HG03469 (cell line): ENCODE measurements around the gene SLC38A10.

Experiments used
- ATAC-seq: cut with Tn5 transposase; IDR thresholded peaks from one replicate; pipeline ENCODE4 v1.9.1; 2021; ENCODE audit warnings: mild to moderate bottlenecking, moderate library complexity, moderate number of reproducible peaks; ENCODE audit not compliant: unreplicated experiment

SLC38A10 gene

DNA sequence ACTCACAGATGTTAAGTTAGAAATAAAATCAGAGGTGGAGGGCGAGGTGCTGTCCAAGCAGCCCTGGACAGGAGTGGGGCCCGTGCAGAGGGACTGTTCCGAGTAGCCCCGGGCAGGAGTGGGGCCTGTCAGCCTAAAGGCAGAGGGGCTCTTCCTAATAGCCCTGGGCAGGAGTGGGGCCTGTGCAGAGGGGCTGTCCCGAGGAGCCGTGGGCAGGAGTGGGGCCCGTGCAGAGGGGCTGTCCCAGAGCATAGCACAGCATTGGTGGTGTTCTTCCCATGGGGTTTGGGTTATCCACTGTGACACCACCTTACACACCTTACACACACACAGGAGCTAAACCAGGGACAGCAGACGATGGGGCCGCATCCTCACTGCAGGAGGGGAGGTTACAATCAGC is 82.7 kb downstream of the SLC38A10 start:
- ATAC-seq = no peak

GRCh38 chr17:81210868-81211267 is 84.2 kb downstream of the SLC38A10 start:
- no peak for ATAC-seq

GRCh38 chr17:81210466-81210865 is 84.6 kb downstream of the SLC38A10 start:
- ATAC-seq = no peak

DNA sequence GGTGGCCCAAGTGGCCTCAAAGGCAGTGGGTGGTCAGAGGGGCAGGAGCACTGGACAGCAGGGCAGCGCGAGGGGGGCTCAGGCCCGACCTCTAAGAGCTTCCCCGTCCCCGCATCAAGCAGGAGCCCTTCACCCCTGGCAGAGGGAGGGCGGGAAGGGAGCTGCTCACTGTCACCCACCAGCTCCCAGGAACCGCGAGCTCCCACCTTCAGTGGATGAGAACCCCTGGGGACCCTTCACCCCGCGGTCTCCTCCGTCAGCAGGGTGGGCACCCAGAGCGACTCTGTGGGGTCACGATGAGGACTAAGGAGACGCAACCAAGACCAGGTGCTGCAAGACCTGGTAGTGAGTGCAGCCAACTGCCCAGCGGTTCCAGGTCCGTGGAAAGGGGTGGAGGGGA is 86.0 kb downstream of the SLC38A10 start:
- ATAC-seq = no peak

GRCh38 chr17:81208651-81209050 is 86.5 kb downstream of the SLC38A10 start:
- no peak for ATAC-seq

DNA sequence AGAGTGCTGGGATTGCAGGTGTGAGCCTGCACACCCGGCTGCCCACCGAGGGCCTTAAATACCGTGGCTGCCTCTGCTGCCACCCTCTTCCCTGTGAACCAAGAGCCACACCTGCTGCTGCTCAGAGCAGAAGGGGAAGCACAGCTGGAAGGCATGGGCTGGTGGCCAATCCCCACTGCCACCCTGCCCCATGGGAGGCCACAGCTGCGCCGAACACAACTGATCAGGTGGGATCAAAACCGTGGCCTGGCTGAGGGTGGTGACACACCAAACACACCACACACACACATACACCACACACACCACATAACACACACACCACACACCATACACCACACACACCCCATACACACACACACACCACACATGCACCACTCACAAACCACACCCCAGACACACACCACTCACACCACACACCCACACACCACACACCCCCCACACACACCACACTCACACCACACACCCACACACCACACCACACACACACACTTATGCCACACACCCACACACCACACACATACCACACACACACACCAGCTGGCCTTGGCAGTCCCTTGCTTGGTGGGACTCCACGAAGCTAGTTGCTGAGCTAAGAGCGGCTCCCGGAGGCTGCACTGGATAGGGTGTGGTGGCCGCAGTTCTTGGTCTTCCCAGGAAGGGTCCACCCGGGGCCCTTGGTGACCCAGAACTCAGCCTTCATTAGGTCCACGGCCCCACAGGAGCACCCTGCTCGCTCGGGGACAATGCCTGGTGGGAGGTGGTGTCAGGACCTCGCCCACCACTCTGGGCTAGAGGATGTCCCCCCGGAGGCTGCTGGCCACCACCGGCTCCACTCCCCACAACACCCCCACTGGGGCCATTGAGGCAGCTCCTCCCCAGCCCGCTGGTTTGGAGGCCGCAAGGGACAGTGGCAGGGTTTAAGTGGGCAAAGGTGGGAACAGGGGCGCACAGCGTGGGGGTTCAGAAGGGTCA is 87.2 kb downstream of the SLC38A10 start:
- ATAC-seq = no peak

- ATAC-seq = no peak
Measured at GRCh38 chr17:81206657-81207056, 88.5 kb downstream of the SLC38A10 start.

- ATAC-seq = no peak
Measured at GRCh38 chr17:81206166-81206565, 88.9 kb downstream of the SLC38A10 start.

DNA sequence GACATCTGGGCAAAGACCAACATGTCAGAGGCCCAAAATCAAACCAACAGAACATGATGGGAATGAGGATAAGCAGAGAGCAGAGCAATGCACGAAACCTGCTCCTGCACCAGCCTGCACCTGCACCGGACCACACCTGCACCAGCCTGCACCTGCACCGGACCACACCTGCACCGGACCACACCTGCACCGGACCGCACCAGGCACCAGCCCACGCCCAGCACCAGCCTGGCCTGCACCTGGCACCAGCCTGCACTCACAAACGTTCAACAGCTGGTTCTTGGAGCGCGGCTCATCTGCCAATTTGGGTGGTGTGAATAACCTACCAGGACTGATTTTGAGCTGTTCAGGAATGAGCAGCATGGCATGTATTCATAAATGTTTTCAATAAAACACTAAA is 90.5 kb downstream of the SLC38A10 start:
- ATAC-seq = no peak

DNA sequence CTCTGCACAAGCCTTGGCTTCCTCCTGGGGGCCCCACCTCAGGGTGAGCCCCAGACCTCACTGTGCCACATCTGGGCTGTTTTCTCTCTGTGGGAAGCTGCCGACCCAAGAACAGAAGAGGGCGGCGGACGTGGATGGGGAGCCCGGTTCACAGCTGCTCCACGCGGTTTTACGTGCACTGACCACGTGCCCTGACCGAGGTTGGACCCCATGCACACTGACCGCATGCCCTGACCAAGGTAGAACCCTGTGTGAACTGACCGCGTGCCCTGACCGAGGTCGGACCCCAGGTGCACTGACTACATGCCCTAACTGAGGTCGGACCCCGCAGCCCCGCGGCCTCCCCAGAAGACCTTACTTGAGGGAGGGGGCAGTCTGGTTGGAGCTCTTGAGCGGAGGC is 92.0 kb downstream of the SLC38A10 start:
- no peak for ATAC-seq

DNA sequence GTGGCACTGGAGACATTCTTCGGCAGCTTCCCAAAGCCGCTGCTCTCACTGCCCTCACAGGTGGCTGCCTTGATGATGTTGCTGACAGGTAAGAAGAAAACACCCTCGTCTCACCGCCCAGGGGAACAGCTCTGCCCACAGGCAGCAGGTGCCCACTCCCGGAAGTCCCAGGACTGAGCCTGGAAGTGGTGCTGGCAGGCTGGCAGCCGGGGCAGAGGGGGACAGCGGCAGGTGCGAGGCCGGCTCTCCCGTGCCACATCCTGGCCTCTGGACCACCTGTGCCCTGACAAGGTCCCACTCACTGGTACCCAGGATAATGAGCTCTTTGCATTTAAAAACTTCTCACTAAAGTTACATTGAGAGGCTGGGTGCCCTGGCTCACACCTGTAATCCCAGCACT is 92.8 kb downstream of the SLC38A10 start:
- no peak for ATAC-seq

DNA sequence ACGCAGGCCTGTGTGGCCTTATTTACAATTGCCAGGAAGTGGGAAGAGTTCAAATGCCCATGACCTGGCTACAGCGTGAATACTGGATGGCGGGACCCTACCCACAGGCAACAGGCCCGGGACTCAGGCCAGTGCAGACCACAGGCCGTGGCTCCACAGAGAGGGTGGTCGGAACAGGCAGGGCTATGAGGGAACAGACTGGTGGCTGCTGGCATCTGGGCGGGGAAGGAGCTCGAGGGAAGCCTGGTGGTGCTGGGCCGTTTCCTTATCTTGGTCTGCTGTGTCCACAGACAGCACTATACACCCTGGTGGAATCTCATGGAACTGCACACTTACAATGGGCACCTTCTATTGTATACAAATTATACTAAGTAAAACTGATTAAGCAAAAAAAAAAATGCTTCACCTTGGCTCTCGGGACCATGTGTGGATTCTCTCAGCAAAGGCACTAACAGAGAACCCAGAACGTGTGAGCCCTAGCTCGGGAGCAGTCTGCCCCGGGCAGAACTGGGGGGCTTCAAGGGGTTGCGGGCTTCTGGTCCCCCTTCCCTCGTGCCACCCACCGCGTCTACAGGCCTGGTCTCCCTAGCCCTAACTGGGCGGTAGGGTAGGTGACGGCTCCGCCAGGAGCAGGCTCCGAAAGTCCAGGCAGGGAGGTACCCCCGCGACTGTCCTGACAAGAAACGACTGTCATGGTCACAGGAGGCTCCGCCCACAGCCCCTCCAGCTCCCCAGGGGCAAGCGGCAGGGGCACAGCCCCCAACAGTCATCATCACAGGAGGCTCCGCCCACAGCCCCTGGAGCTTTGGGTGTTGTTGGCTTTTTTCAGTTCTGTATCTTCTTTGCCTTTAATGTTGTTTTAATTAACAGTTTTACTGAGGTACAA is 94.2 kb downstream of the SLC38A10 start:
- ATAC-seq = no peak

GRCh38 chr17:81200201-81200600 is 94.9 kb downstream of the SLC38A10 start:
- no peak for ATAC-seq

DNA sequence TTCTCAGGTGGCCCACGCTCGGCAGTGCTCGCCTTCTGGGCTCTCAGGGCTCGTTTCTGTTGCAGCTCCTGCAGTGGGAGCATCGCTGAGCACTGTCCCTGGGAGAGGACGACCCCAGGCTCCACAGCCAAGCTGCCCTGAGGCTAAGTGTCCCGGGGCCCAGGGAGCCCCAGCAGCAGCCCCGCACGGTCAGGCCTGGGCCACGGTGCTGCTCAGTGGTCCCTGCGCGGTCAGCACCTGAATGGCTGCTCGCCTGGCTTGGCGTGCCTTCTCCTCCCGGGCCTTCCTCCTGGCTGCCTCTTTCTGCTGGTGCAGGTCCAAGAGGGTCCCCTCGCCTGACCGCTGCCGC is 95.7 kb downstream of the SLC38A10 start:
- no peak for ATAC-seq

DNA sequence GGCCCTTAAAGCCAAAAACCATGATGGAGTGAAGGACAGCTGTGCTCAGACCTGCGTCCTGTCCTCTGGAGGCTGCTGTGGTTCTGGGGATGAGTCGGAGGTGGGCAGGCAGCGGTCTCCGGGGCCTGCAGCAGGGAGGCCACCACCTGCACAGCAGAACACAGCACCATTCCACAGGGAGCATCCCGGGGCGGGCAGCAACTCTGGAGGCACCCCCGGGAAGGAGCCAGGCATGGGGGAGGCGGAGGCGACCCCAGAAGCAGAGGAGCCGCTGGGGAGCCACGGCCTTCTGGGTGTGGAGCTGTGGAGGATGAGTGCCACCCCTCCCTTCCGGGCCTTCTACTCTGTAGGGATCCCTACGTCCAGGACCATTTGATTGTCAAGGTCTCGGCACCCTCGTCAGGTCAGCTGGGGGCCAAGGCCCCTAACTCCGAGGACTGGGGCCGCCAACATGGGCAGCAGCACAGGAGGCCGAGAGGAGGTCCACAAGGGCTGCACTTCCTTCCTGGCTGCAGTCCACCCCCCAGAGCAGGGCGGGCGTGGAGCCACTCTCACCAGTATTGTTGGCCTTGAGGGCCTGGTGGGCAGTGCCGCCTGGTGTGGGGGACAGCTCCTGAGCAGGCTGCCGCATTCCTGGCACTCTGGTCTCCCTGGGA is 96.2 kb downstream of the SLC38A10 start:
- no peak for ATAC-seq

DNA sequence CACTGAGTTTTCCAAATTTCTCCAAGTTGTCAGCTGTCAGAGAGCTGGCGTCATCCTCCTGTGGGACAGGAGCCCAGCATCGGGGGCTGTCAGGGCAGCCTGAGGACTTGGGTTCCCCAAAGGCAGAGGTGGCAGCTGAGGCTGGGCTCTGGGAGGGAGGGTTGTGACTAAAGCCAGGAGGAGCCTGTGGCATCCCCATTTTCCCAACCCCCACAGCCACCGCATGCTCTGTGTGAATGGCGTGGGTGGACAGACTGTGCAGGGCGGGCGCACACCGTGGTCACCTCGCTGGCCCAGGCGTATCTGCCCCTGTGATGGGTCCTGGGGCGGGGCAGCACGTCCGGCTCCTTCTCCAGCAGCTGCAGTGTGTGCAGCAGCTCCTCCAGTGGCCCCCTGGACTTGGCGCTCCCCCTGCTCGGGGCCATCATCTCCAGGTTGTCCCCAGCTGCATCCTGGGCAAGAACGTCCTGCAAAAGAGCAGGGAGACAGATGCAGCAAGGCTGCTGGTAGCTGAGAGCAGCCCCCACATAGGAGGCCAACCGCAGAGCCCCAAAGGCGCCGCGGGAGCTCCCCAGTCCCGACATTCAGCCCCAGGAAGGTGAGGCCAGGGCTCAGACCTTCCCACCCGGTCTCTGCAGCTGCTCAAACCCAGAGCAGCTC is 97.1 kb downstream of the SLC38A10 start:
- no peak for ATAC-seq

GRCh38 chr17:81197409-81197795 is 97.7 kb downstream of the SLC38A10 start:
- ATAC-seq = no peak

DNA sequence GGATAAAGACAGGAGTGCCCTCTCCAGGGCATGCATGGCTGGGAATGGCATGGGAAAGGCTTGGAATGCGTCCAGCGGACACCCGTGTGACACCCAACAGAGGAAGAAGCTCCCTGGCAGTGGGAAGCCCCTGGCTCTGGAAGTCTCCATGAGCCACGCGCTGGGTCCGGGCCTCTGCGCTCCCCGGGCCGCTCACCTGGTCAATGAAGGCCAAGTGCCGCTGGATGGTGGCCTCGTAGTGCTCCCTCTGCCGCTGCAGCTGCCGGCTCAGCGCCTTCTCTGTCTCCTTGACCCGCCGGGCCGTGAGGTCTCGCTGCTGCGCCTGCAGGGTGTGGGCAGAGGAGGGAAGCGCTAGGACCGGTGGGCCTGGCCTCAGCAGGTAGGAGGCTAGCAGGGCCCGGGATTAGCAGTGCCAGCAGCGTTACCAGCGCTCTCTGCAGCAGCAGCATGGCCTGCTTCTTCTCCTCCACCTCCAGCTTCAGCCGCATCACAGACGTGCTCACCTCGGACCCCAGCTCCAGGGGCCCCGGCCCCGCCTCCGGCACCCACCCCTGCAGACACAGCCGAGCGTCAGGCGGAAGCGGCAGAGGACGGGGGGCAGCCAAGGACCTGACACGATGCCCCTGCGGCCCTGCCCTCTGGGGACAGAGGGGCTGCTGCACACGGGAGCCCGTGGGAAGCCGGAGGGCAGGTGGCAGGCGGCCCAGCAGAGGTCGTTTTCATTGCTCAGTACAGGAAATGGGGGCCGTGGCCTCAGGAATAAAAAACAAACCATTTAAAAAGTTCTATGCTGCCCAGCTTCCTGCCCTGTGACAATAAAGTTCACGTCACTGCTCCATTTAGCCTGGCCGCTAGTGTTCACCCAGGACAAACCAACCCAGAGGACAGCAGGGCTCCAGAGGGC is 98.3 kb downstream of the SLC38A10 start:
- ATAC-seq = no peak

GRCh38 chr17:81195941-81196495 is 99.1 kb downstream of the SLC38A10 start:
- ATAC-seq = no peak
